Measurements from ENCODE around the gene EPN2. TPM values are rescaled to one million over a fixed set of nuclear protein-coding genes. Genes with fewer than 3 reads are reported as not detected.
A peak's percentile ranks its signal among the peaks of the same experiment; 100 is the strongest.
"Not testable (repeated sequence)": the region's sequence is repeated elsewhere in the genome, so short reads cannot be mapped to it uniquely, and the experiment has no call there.

The EPN2 gene
- polyA plus RNA-seq, 6 donors from 2014 or later: 9.8 to 35.0 (median 28.9) TPM

DNA sequence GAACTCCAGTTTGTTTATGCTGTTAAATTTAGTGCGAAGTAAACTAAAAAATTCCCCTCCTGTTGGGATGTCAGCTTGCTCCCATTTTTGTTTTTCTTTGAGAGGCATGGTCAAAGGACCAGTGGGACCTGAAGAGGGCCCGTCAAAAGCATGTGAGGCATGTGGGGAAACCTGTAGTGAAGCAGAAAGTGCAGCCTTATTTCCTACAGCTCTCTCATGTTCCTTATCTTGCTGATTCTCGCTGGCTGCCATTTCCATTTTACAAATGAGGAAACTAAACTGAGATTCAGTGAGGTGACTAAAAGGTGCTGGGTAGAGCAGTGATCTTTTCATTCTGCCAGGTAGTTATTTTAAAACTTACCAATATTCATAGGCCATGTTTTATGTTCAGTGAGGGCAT, 27.1 kb downstream of the EPN2 start:
- H3K9me3 Mint-ChIP-seq: no peaks in the 10 kb centered on the region
- no peak overlapping the region for H3K4me3 Mint-ChIP-seq
- no peak for DNase-seq
- H3K27ac Mint-ChIP-seq: peak overlapping the region in 3 of 6 donors; percentile 2 to 49 (median 14)
- H3K36me3 Mint-ChIP-seq: peaks cover 5 to 12% of the 10 kb centered on the region in 2 donors
- H3K27me3 Mint-ChIP-seq: peaks cover 7 to 30% (median 22%) of the 10 kb centered on the region in 3 donors
- peaks cover 25 to 51% (median 37%) of the 10 kb centered on the region in 3 donors for H3K4me1 Mint-ChIP-seq
- no peak for ATAC-seq (ENCODE audit: low read depth in 2 of 2)

DNA sequence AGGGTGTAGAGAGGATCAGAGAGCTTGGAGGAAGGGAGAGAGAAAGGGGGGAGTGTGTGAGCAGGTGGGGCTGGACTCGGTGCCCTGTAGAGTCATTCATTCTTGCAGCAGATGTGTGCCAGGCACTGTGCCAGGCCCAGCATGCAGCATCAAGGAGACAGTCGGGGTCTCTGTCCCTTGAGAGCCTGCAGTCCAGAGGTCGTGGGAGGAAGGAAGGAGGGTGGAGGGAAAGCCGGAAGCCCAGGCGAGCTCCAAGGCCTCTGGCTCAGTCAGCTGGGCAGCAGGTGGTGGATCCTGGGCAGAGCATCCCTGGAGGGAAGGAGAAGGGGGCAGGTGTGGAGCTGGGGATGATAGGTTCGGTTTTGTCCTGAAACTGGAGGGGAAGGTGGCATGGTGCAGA, 27.5 kb downstream of the EPN2 start:
- Mint-ChIP-seq H3K36me3 (peaks cover 5 to 12% of the 10 kb centered on the region in 2 donors), H3K4me1 (peaks cover 30 to 52% (median 40%) of the 10 kb centered on the region in 3 donors), H3K9me3 (no peaks in the 10 kb centered on the region), H3K27me3 (peaks cover 7 to 30% (median 22%) of the 10 kb centered on the region in 3 donors), H3K27ac (peak overlapping the region in 1 of 6 donors; percentile 49), H3K4me3 (no peak overlapping the region)
- DNase-seq (no peak), ATAC-seq (ENCODE audit: low read depth in 2 of 2) (no peak)

DNA sequence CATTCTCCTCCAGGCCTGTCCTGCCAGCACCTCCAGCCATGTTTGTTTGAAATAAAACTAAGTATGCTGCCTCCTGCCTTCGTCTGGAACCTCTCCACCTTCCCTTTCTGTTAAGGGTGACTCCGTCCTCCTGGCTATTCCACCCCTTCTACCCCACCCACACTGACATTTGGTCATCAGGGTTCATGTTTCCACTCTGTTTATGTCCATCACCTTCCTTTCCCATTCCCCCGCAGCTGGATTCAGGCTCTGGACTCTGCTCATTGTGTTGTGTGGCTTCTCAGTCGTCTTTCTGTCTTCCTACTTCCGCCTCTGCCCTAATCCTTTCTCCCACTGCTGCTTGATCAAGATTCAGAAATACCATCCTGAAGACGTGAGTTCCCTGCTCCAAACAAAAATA, 28.6 kb downstream of the EPN2 start:
- peak overlapping the region in 1 of 6 donors; percentile 69 for H3K27ac Mint-ChIP-seq
- H3K36me3 Mint-ChIP-seq: peaks cover 5 to 12% of the 10 kb centered on the region in 2 donors
- DNase-seq: no peak

DNA sequence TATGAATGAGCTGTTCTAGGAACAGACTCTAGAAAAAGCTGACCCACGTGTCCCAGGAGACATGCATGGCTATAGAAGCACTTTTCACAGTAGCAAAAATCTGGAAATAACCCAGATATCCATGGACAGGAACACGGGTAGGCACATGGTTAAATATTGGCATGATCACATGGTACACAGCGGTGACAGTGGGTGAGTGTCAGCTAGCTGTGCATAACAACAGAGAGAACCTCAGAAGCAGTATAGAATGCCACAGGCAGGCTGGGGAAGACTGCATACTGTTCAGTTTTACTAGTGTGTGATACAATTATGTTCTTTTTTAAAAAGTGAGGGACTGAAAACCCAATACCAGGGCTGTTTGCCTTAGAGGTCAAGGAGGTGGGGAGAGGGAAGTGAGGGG, 31.4 kb downstream of the EPN2 start:
- Mint-ChIP-seq H3K9me3 (no peaks in the 10 kb centered on the region), H3K4me1 (peaks cover 36 to 61% (median 46%) of the 10 kb centered on the region in 3 donors), H3K27me3 (peaks cover 0 to 21% (median 2%) of the 10 kb centered on the region in 3 donors), H3K4me3 (no peak overlapping the region), H3K27ac (peak overlapping the region in 3 of 6 donors; percentile 30 to 68 (median 37)), H3K36me3 (no peaks in the 10 kb centered on the region)
- DNase-seq (no peak), ATAC-seq (ENCODE audit: low read depth in 2 of 2) (no peak)

More for the DNA sequence above, 28.6 kb downstream of the EPN2 start:
- Mint-ChIP-seq H3K4me3 (no peak overlapping the region), H3K9me3 (no peaks in the 10 kb centered on the region), H3K4me1 (peaks cover 40 to 52% (median 40%) of the 10 kb centered on the region in 3 donors), H3K27me3 (peaks cover 7 to 22% (median 14%) of the 10 kb centered on the region in 3 donors)
- no peak for ATAC-seq (ENCODE audit: low read depth in 2 of 2)

DNA sequence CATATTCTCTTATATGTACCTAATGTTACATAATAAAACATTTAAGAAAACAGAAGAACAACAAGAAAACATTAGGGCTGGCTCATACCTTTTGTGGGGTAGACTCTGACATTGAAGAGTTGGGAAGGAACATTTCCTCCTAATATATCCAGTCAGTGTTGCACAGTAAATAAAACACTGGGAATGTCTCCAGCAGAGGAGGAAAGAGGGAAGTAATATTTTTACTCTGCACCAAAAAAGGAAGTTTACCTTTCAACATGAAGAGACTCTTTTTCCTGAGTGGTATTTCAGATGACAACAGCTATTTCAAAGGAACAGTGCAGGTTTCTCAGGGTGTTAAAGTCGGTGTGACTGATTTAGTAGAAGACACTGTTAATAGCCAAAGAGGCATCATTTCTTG, 31.9 kb downstream of the EPN2 start:
- Mint-ChIP-seq H3K36me3 (no peaks in the 10 kb centered on the region), H3K4me3 (peak overlapping the region in 1 of 8 donors; percentile 43), H3K27ac (peak overlapping the region in 3 of 6 donors; percentile 30 to 68 (median 37)), H3K4me1 (peaks cover 36 to 61% (median 43%) of the 10 kb centered on the region in 3 donors), H3K9me3 (no peaks in the 10 kb centered on the region), H3K27me3 (peaks cover 0 to 21% (median 0%) of the 10 kb centered on the region in 3 donors)
- DNase-seq (no peak), ATAC-seq (ENCODE audit: low read depth in 2 of 2) (no peak)

DNA sequence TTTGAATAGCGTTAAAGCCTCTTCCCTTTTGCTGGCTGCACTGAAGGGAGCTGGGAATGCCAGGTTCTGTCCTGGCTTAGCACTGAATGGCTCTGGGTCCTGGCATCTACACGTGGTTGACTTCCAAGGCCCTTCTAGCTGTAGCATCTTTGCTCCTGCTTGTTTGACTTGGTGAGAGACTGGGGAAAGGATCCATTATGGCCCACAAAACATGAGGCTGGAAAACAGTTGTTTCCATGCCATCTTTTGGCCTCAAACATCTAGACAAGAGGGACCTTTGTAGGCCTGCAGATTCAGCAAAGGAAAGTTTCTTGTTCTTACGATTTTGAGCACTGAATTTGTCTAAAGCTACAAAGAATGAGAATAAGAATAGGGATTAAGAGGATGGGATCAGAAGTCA, 32.5 kb downstream of the EPN2 start:
- no peak for ATAC-seq (ENCODE audit: low read depth in 2 of 2)

DNA sequence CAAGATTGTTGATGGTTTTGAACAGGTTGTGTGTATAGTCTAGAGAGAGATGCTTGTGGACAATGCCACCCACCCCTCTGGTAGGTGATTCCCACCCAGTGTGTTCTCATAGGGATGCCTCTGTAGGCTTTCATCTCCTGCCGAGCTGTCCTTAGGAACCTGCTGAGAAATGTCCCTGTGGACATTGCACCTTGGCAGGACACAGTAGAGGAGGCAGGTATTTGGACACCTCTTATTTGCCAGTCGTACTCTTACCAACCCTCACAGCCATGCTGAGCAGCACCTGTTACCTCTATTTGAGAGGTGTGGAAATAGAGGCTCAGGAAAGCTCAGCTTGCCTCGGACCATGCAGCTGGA, 33.2 kb downstream of the EPN2 start:
- Mint-ChIP-seq H3K4me1 (peaks cover 31 to 54% (median 37%) of the 10 kb centered on the region in 3 donors), H3K27me3 (peaks cover 0 to 25% (median 7%) of the 10 kb centered on the region in 3 donors), H3K36me3 (peaks cover 4 to 8% of the 10 kb centered on the region in 2 donors), H3K4me3 (no peak overlapping the region), H3K27ac (no peak overlapping the region), H3K9me3 (no peaks in the 10 kb centered on the region)
- DNase-seq: no peak
- no peak for ATAC-seq (ENCODE audit: low read depth in 2 of 2)

More for the DNA sequence above, 32.5 kb downstream of the EPN2 start:
- Mint-ChIP-seq H3K36me3 (peaks cover 0 to 3% of the 10 kb centered on the region in 2 donors), H3K4me1 (peaks cover 32 to 56% (median 37%) of the 10 kb centered on the region in 3 donors), H3K27me3 (peaks cover 0 to 23% (median 2%) of the 10 kb centered on the region in 3 donors), H3K4me3 (no peak overlapping the region), H3K9me3 (no peaks in the 10 kb centered on the region), H3K27ac (peak overlapping the region in 3 of 6 donors; percentile 18 to 39 (median 39))
- DNase-seq: no peak

DNA sequence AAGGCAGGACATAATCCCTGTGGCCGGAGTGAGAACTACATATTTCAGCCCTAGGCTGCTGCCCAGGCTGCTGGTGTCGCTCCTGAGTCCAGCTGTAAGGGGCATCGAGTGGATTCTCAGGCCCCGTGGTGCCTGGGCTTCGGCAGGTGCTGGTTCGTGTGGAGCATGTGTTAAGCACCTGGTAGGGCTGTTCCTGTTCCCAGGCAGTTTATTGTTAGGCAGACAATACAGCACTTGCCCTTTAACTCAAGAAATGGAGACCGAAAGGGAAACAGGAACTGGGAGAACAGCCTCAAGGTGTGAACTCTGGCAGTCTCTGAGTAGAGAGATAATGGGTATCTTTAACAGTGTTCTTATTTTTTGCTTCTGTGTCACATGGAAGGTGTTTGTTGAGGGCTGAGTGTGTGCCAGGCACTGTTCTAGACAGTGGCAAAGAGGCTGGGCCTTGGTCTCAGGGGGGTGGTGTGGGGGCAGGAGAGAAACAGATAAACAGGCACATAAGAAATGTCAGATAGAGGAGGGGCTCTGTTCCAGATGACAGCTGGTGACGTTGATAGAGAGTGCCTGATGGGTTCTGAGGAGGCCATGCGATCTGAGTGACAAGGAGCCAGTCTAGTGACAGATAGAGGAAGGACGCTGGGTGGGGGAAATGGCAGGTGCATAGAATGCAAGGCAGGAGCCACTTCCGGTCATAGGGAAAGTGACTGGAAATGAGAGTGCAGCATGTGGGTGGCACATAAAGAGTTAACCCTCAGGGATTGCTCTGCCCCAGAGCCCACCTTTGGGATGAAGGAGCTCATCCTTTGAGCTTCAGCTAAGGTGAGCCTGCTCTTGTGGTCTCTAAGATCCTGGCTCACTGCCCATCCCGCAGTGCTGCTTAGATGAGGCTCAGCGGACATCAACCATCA, 33.8 kb downstream of the EPN2 start:
- H3K27me3 Mint-ChIP-seq: peaks cover 0 to 19% (median 7%) of the 10 kb centered on the region in 3 donors
- H3K27ac Mint-ChIP-seq: peak overlapping the region; percentile 75 to 95 (median 90)
- peak; percentile 87 to 89 for ATAC-seq (ENCODE audit: low read depth in 2 of 2)

DNA sequence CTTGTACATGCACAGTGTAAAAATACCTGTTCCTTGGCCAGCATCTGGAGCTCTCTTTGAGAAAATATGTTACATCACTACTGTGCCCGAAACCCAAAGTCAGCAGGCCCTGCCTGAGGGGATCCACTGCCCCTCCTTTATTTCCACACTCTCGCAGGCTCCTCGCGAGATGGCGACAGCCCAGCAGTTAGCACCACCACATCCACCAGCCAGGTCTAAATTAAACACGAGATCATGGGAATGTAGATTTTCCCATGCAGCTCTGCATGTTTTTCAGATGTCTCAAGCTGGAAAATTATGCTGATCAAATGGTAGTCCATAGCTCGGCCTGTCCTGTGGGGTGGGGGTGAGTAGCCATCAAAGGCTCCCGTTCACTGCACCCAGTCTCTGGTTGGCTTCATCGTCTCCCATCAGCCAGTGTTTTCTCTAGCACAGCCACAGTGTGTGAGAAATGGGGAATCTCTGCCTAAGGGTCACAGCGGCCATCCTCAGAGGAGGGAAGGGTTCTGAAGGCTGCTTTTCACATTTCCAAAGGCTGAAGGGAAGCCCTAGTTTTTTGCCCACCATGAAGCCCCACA, 34.7 kb downstream of the EPN2 start:
- no peaks in the 10 kb centered on the region for H3K9me3 Mint-ChIP-seq
- DNase-seq: no peak
- peaks cover 0 to 19% (median 7%) of the 10 kb centered on the region in 3 donors for H3K27me3 Mint-ChIP-seq
- peaks cover 7 to 8% of the 10 kb centered on the region in 2 donors for H3K36me3 Mint-ChIP-seq
- peak overlapping the region in 2 of 8 donors; percentile 6 to 66 for H3K4me3 Mint-ChIP-seq
- peak overlapping the region in 2 of 6 donors; percentile 82 to 90 for H3K27ac Mint-ChIP-seq
- no peak for ATAC-seq (ENCODE audit: low read depth in 2 of 2)
- H3K4me1 Mint-ChIP-seq: peaks cover 28 to 46% (median 37%) of the 10 kb centered on the region in 3 donors

More for the DNA sequence above, 33.8 kb downstream of the EPN2 start:
- Mint-ChIP-seq H3K36me3 (peaks cover 7 to 8% of the 10 kb centered on the region in 2 donors), H3K4me1 (peaks cover 28 to 48% (median 37%) of the 10 kb centered on the region in 3 donors), H3K9me3 (no peaks in the 10 kb centered on the region), H3K4me3 (peak overlapping the region in 3 of 8 donors; percentile 11 to 19 (median 16))
- peak; percentile 58 for DNase-seq

DNA sequence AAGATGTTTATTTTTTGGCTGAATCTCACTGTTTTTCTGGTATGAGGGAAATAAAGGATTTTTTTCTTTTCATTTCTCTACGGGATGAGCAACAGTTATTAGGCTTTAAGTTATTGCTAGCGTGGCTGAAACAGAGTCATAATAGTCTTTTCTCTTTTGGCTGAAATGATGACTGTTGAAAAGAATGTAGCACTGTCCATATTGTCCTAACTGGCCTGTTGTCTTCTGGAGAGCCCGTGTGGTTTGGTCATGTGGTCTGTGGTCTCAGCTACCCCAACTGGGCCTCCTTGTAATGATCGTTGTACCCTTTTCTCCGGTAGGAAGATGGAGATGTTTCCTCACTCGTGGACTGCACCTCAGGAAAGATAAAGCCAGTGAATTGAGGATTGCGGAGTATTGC, 36.6 kb downstream of the EPN2 start:
- H3K4me3 Mint-ChIP-seq: no peak overlapping the region
- H3K4me1 Mint-ChIP-seq: peaks cover 25 to 36% (median 32%) of the 10 kb centered on the region in 3 donors
- ATAC-seq (ENCODE audit: low read depth in 2 of 2) (no peak), DNase-seq (no peak)
- peaks cover 0 to 19% (median 7%) of the 10 kb centered on the region in 3 donors for H3K27me3 Mint-ChIP-seq
- peaks cover 7 to 8% of the 10 kb centered on the region in 2 donors for H3K36me3 Mint-ChIP-seq
- H3K27ac Mint-ChIP-seq: peak overlapping the region in 2 of 6 donors; percentile 9 to 20
- H3K9me3 Mint-ChIP-seq: no peaks in the 10 kb centered on the region

DNA sequence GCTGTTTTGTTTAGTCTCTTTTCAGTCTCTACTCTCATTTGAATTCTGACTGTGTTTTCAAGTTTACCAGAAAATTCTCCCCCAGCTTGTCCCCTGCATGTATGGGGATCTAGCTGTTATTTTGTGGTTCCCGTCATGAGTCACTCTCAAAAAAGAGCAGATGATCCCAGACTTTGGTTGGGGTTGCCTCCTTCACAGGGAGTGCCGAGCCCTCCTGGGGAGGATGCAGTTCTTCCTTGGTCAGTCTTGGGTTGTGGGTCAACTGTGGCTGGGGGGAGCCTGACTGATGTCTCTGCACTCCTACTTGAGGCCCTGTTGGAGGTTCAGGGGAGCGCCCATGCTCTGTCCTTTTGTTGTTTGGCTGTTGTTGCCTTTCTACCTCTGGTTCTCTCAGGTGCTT, 37.7 kb downstream of the EPN2 start:
- ATAC-seq (ENCODE audit: low read depth in 2 of 2) (no peak), DNase-seq (no peak)
- H3K4me3 Mint-ChIP-seq: no peak overlapping the region
- no peaks in the 10 kb centered on the region for H3K9me3 Mint-ChIP-seq
- peaks cover 14 to 25% (median 20%) of the 10 kb centered on the region in 3 donors for H3K4me1 Mint-ChIP-seq
- H3K27me3 Mint-ChIP-seq: peaks cover 7 to 15% (median 9%) of the 10 kb centered on the region in 3 donors
- H3K27ac Mint-ChIP-seq: peak overlapping the region in 1 of 6 donors; percentile 54
- peaks cover 7 to 8% of the 10 kb centered on the region in 2 donors for H3K36me3 Mint-ChIP-seq

DNA sequence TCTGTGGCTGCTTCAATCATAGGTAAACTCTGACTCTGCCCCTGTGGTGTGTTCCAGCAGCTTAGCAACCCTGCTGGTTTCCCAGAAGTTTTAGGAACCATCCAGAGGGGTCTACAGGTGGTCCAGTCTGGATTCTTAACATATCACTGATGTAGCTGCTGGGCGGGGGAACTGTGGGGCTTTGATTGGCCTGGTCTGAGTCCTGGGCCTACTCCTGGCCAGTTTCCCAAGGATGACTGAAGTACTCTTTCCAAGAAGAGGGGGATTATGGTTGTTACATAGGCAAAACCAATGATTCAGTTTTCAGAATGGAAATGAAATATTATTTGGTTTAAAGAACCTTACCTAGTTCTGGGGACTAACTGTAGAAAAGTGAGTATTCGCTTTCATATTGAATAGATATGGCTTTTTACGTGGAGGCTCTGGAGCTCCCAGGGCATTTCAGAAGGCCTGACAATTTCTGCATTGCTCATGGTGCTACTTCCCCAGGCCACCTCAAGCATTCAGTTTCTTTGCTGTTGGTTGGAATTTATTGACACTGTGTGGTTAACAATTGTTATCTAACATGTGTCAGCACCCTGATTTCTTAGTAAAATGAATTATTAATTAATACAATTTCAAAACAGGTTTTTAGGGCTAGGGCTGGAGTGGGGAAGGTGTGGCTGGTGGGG, 38.4 kb downstream of the EPN2 start:
- H3K9me3 Mint-ChIP-seq: no peaks in the 10 kb centered on the region
- peaks cover 8 to 9% of the 10 kb centered on the region in 2 donors for H3K36me3 Mint-ChIP-seq
- ATAC-seq (ENCODE audit: low read depth in 2 of 2): no peak
- H3K4me3 Mint-ChIP-seq: no peak overlapping the region
- H3K27me3 Mint-ChIP-seq: peaks cover 7 to 21% (median 13%) of the 10 kb centered on the region in 3 donors
- no peak overlapping the region for H3K27ac Mint-ChIP-seq
- H3K4me1 Mint-ChIP-seq: peaks cover 10 to 18% (median 14%) of the 10 kb centered on the region in 3 donors
- no peak for DNase-seq

DNA sequence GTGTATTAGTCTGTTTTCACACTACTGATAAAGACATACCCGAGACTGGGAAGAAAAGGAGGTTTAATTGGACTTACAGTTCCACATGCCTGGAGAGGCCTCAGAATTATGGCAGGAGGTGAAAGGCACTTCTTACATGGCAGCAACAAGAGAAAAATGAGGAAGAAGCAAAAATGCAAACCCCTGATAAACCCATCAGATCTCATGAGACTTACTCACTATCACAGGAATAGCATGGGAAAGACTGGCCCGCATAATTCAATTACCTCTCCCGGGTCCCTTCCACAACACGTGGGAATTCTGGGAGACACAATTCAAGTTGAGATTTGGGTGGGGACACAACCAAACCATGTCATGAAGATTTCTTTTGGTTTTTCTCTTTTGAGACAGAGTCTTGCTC, 41.1 kb downstream of the EPN2 start:
- not testable (repeated sequence) for DNase-seq; H3K9me3 Mint-ChIP-seq; H3K4me1 Mint-ChIP-seq; H3K4me3 Mint-ChIP-seq; ATAC-seq (ENCODE audit: low read depth in 2 of 2); H3K27ac Mint-ChIP-seq
- peaks cover 8 to 17% of the 10 kb centered on the region in 2 donors for H3K36me3 Mint-ChIP-seq
- H3K27me3 Mint-ChIP-seq: peaks cover 7 to 29% (median 17%) of the 10 kb centered on the region in 3 donors
